ENCODE data around the gene LRRC53. TPM values are rescaled to one million over a fixed set of nuclear protein-coding genes. Genes with fewer than 3 reads are reported as not detected.

Gene LRRC53
- polyA plus RNA-seq, 1 of the 3 experiments (the other 2 are of a cell fraction) = not detected

DNA sequence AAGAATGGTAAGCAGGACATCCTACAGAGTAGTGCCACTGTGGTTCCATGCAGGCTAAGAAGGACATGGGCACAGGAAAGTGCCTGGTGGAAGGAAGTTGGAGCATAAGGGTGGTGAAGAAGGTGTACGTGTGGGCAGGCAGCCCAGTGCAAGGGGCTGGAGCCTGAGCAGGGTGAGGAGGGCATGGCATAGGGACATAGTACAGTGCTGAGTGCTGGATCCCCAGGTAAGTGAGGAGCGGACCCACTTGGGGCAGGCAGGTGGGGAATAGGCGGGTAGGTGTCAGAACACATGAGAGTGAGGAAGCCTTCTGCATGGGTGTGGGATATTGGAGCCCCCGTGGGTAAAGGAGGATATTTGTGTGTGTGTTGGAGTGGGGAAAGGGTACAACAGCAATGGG lies 15.7 kb upstream of the LRRC53 start:
- H4K20me1 ChIP-seq (ENCODE audit: insufficient read depth) = no peaks in the 10 kb centered on the region
- peaks cover 0 to 5% of the 10 kb centered on the region in 2 experiments; a peak in 2 of 4 replicates for H3K4me1 ChIP-seq (ENCODE audit: control insufficient read depth in 1 of 2, insufficient read depth in 2 of 2, low read depth in 1 of 2, low read length in 1 of 2)
- no peak overlapping the region for H2AFZ ChIP-seq (ENCODE audit: low read depth)
- no peak for DNase-seq
- H3K36me3 ChIP-seq (replicated peaks in 1 of 2; ENCODE audit: control insufficient read depth in 1 of 2, insufficient read depth in 2 of 2, low read length in 1 of 2) = no peaks in the 10 kb centered on the region
- CTCF ChIA-PET = no interaction called here
- no peak overlapping the region for H3K27ac ChIP-seq (ENCODE audit: low read depth in 2 of 2, low read length in 1 of 2)
- no peak overlapping the region for H3K4me2 ChIP-seq
- no peaks in the 10 kb centered on the region for H3K27me3 ChIP-seq (ENCODE audit: insufficient read depth)
- no peaks in the 10 kb centered on the region for H3K9me3 ChIP-seq
- H3K9ac ChIP-seq = no peak overlapping the region
- TF ChIP-seq FOXM1 (IDR thresholded peaks at IDR 0.05; ENCODE audit: low read depth) (no peak), NRF1 (IDR thresholded peaks at IDR 0.05; ENCODE audit: low read depth, low read length) (no peak), SIN3A (IDR thresholded peaks at IDR 0.05; ENCODE audit: borderline replicate concordance, low read depth, low read length) (no peak), EP300 (IDR thresholded peaks at IDR 0.05; ENCODE audit: borderline replicate concordance in 1 of 2, low read depth in 1 of 2, low read length in 1 of 2) (no peak), JUND (IDR thresholded peaks at IDR 0.05) (no peak), NFIC (IDR thresholded peaks at IDR 0.05; ENCODE audit: borderline replicate concordance) (no peak), RAD21 (IDR thresholded peaks at IDR 0.05; ENCODE audit: low read length) (no peak), RCOR1 (IDR thresholded peaks at IDR 0.05; ENCODE audit: low read length) (no peak), TEAD4 (IDR thresholded peaks at IDR 0.05; ENCODE audit: borderline replicate concordance, insufficient read depth) (no peak), GATA2 (CRISPR knock-in tag; IDR thresholded peaks at IDR 0.05) (no peak), ELF1 (IDR thresholded peaks at IDR 0.05) (no peak)
- TF ChIP-seq, protein P1, sequence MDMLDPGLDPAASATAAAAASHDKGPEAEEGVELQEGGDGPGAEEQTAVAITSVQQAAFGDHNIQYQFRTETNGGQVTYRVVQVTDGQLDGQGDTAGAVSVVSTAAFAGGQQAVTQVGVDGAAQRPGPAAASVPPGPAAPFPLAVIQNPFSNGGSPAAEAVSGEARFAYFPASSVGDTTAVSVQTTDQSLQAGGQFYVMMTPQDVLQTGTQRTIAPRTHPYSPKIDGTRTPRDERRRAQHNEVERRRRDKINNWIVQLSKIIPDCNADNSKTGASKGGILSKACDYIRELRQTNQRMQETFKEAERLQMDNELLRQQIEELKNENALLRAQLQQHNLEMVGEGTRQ (IDR thresholded peaks at IDR 0.05; ENCODE audit: borderline replicate concordance, low read depth, low read length) = no peak
- TF ChIP-seq, protein P2, sequence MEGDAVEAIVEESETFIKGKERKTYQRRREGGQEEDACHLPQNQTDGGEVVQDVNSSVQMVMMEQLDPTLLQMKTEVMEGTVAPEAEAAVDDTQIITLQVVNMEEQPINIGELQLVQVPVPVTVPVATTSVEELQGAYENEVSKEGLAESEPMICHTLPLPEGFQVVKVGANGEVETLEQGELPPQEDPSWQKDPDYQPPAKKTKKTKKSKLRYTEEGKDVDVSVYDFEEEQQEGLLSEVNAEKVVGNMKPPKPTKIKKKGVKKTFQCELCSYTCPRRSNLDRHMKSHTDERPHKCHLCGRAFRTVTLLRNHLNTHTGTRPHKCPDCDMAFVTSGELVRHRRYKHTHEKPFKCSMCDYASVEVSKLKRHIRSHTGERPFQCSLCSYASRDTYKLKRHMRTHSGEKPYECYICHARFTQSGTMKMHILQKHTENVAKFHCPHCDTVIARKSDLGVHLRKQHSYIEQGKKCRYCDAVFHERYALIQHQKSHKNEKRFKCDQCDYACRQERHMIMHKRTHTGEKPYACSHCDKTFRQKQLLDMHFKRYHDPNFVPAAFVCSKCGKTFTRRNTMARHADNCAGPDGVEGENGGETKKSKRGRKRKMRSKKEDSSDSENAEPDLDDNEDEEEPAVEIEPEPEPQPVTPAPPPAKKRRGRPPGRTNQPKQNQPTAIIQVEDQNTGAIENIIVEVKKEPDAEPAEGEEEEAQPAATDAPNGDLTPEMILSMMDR (IDR thresholded peaks at IDR 0.05) = no peak
- TF ChIP-seq, protein P3, sequence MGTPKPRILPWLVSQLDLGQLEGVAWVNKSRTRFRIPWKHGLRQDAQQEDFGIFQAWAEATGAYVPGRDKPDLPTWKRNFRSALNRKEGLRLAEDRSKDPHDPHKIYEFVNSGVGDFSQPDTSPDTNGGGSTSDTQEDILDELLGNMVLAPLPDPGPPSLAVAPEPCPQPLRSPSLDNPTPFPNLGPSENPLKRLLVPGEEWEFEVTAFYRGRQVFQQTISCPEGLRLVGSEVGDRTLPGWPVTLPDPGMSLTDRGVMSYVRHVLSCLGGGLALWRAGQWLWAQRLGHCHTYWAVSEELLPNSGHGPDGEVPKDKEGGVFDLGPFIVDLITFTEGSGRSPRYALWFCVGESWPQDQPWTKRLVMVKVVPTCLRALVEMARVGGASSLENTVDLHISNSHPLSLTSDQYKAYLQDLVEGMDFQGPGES (IDR thresholded peaks at IDR 0.05; ENCODE audit: low read depth, low read length) = no peak
- TF ChIP-seq, protein P4, sequence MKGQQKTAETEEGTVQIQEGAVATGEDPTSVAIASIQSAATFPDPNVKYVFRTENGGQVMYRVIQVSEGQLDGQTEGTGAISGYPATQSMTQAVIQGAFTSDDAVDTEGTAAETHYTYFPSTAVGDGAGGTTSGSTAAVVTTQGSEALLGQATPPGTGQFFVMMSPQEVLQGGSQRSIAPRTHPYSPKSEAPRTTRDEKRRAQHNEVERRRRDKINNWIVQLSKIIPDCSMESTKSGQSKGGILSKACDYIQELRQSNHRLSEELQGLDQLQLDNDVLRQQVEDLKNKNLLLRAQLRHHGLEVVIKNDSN (IDR thresholded peaks at IDR 0.05; ENCODE audit: borderline replicate concordance, low read depth) = no peak
- no peak overlapping the region for H3K4me3 ChIP-seq (ENCODE audit: low read depth in 2 of 2, low read length in 1 of 2)
- H3K79me2 ChIP-seq (ENCODE audit: insufficient read depth) = no peaks in the 10 kb centered on the region
- H3F3A ChIP-seq (replicated peaks; ENCODE audit: insufficient read depth) = no peaks in the 10 kb centered on the region
- no peaks in the 10 kb centered on the region for H3K9me2 ChIP-seq
- WGBS (ENCODE audit: low lambda C conversion rate) = 56% methylated on average over 4 of the region's 4 CpGs
- POLR2A ChIA-PET = no interaction called here
